ENCODE measurements around the gene ANO3.

DNA sequence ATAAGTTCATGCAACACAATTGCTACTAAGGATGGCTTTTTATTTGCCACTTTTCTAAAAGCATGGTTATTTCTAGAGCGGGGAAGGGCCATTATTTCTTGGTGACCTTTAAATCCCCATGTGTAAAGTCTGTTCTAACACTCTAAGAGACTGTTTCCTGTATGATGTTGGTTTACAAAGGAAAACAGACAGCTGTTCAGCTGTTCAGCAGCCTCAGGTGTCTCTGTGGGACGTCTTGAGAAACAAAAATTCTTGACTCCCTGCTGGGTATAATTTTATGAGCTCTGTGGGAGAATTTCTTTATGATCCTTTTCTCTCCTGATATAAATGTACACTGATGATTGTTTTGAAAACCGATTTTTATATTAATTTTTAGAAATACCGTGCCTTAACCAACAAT, 226.3 kb downstream of the ANO3 start:
- no peak for TF ChIP-seq EZH2 (IDR thresholded peaks at IDR 0.05; ENCODE audit: low read length, unreplicated experiment)
- TF ChIP-seq, protein P1, sequence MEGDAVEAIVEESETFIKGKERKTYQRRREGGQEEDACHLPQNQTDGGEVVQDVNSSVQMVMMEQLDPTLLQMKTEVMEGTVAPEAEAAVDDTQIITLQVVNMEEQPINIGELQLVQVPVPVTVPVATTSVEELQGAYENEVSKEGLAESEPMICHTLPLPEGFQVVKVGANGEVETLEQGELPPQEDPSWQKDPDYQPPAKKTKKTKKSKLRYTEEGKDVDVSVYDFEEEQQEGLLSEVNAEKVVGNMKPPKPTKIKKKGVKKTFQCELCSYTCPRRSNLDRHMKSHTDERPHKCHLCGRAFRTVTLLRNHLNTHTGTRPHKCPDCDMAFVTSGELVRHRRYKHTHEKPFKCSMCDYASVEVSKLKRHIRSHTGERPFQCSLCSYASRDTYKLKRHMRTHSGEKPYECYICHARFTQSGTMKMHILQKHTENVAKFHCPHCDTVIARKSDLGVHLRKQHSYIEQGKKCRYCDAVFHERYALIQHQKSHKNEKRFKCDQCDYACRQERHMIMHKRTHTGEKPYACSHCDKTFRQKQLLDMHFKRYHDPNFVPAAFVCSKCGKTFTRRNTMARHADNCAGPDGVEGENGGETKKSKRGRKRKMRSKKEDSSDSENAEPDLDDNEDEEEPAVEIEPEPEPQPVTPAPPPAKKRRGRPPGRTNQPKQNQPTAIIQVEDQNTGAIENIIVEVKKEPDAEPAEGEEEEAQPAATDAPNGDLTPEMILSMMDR (conservative IDR thresholded peaks at IDR 0.05; ENCODE audit: low read depth, low read length), result no peak

Measured in PC-3 (cell line).